Activated CD8-positive, alpha-beta T cell treated with anti-CD3 and anti-CD28 coated beads for 36 hours (primary cell): ENCODE measurements around the gene SLC47A2. TPM values are rescaled to one million over a fixed set of nuclear protein-coding genes. Genes with fewer than 3 reads are reported as not detected.

Experiments used
- ATAC-seq: fragments of 200-7000 bp; cut with Tn5 transposase; one replicate; pipeline ENCODE4 v1.10.0; 2021; ENCODE audit warnings: mild to moderate bottlenecking, moderate library complexity
- CTCF ChIA-PET: fragments of 350-600 bp; sonication (Branson Sonifier 250); formaldehyde crosslinking; loops from one replicate; lab custom pipeline; 2021; ENCODE audit warnings: antibody characterized with exemption; lab: Charles Lee
- POLR2A ChIA-PET: fragments of 350-600 bp; sonication (Branson Sonifier 250); formaldehyde crosslinking; loops from one replicate; lab custom pipeline; 2021; ENCODE audit warnings: antibody characterized with exemption; lab: Charles Lee
- DNase-seq: peaks from one replicate; pipeline ENCODE4 v3.0.0-alpha.2; 2020
- H3K27ac Mint-ChIP-seq: one replicate; pipeline ENCODE4 v1.8.0; 2021; ENCODE audit warnings: mild to moderate bottlenecking, mixed read lengths
- H3K27me3 Mint-ChIP-seq: one replicate; pipeline ENCODE4 v1.8.0; 2021; ENCODE audit warnings: mixed read lengths
- H3K36me3 Mint-ChIP-seq: one replicate; pipeline ENCODE4 v1.8.0; 2021; ENCODE audit warnings: low read depth, mixed read lengths
- H3K4me1 Mint-ChIP-seq: one replicate; pipeline ENCODE4 v1.8.0; 2021; ENCODE audit warnings: low read depth, mixed read lengths
- H3K4me3 Mint-ChIP-seq: one replicate; pipeline ENCODE4 v1.8.0; 2021; ENCODE audit warnings: mild to moderate bottlenecking, moderate library complexity, mixed read lengths
- H3K9me3 Mint-ChIP-seq: one replicate; pipeline ENCODE4 v1.8.0; 2021; ENCODE audit warnings: mixed read lengths
- intact Hi-C: fragments of 100-400 bp; cut with micrococcal nuclease; formaldehyde crosslinking; loops from one replicate; pipeline ENCODE4 v1.10.0; 2022
- total RNA-seq, 2 experiments: library from RNA; stranded (reverse); gene quantifications; one replicate each; pipeline ENCODE4 v1.2.3, GENCODE V29; 2021
- TF ChIP-seq, protein P1 (sequence below): fragments of 200-600 bp; IDR thresholded peaks from one replicate; pipeline ENCODE4 v1.8.0; 2022; ENCODE audit warnings: antibody characterized with exemption, mild to moderate bottlenecking

Gene SLC47A2
- total RNA-seq, 2 experiments from 2014 or later, result not detected

DNA sequence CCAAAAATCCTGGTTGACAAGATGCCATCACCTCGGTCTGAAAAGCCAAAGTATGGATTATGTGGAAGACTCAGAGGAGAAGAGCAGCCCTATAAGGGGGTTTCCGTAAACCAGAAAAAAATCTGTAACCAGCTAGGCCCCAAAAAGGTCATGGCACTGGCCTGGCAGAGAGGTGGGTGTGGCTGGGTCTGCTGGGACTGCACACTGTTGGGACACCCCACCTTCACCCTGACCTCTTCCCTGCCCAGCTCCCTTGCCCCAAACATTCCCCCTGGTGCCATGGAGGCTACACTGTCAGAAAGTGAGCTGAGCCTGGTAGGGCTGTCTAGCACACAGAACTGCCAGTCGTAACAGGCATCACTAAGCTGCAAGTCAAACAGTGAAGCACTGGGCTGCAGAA, 6.5 kb downstream of the SLC47A2 start:
- Mint-ChIP-seq H3K27ac (no peak overlapping the region), H3K36me3 (no peaks in the 10 kb centered on the region), H3K9me3 (no peaks in the 10 kb centered on the region), H3K4me1 (no peaks in the 10 kb centered on the region), H3K27me3 (no peaks in the 10 kb centered on the region), H3K4me3 (no peak overlapping the region)
- DNase-seq (no peak), ATAC-seq (no peak)
- ChIA-PET POLR2A (interaction anchor here (0.5 kb wide), 1 partner anchor 116 kb away, joined by 3 read pairs; no protein-coding TSS in a partner anchor), CTCF (interaction anchor here (0.7 to 1.2 kb wide), 2 partner anchors 53 to 57 kb away, joined by 3 to 4 read pairs; no protein-coding TSS in a partner anchor)
- TF ChIP-seq, protein P1, sequence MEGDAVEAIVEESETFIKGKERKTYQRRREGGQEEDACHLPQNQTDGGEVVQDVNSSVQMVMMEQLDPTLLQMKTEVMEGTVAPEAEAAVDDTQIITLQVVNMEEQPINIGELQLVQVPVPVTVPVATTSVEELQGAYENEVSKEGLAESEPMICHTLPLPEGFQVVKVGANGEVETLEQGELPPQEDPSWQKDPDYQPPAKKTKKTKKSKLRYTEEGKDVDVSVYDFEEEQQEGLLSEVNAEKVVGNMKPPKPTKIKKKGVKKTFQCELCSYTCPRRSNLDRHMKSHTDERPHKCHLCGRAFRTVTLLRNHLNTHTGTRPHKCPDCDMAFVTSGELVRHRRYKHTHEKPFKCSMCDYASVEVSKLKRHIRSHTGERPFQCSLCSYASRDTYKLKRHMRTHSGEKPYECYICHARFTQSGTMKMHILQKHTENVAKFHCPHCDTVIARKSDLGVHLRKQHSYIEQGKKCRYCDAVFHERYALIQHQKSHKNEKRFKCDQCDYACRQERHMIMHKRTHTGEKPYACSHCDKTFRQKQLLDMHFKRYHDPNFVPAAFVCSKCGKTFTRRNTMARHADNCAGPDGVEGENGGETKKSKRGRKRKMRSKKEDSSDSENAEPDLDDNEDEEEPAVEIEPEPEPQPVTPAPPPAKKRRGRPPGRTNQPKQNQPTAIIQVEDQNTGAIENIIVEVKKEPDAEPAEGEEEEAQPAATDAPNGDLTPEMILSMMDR, result no peak
- intact Hi-C loops, result no loop called here

DNA sequence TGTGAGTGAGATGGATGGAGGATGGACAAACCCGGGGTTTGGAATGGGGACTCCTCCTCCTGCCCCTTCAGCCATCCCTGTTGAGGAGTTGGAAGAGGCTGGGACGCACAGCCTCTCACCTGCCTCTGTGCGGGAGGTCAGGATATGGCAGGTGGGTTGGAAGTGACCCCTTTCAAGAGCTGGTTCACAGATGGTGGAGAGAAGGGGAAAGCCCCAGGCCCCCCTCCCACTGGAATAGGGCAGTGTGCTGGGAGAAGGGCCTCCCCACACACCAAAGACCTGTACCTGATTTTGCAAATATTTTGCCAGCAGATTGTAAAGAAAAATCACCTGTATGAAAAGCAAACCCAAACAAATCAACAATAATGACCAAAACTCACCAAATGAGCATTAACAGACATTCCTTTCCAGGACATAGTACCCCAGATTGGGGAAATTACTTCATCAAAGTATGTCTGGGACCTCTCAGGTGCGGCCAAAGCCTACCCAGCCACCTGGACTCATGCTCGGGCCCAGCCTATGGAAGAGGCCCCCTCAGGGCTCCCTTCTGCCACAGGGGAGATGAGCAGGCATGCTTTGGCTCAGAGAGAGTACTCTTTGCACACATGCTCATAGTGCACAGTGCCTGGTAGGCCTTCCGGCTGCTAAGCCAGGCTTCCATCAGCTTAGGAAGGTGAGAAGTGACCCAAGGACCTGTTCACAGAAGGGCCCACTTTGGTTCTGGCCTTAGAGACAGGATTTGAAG, 7.8 kb downstream of the SLC47A2 start:
- ATAC-seq (no peak), DNase-seq (no peak)
- Mint-ChIP-seq H3K36me3 (no peaks in the 10 kb centered on the region), H3K27me3 (no peaks in the 10 kb centered on the region), H3K4me1 (no peaks in the 10 kb centered on the region), H3K4me3 (no peak overlapping the region), H3K27ac (no peak overlapping the region), H3K9me3 (no peaks in the 10 kb centered on the region)
- ChIA-PET CTCF (no interaction called here), POLR2A (no interaction called here)
- TF ChIP-seq, protein P1, result no peak
- intact Hi-C loops, result no loop called here

DNA sequence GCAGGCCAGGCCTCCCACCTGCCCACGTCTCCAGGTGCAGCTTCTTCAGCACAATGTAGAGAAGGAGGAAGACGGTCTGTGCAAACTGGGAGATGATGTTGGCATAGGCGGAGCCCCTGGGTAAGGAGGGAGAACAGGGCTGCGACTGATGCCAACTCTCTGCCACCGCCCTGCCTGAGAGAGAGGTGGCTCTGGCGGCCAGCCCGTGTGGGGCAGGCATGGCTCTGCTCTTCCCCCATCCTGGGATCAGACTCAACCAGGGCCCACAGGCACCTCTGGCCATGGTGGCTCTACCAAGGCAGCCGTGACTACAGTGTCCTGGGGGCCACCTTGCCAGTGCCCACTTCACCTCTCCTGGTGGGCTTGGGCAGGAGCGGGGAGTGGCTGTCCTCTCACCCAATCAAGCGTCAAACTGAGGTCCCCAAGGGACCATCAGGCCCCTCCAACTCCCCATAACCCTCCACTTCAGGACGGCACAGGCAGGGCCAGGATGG, 8.6 kb downstream of the SLC47A2 start:
- ATAC-seq (no peak), DNase-seq (no peak)
- CTCF ChIA-PET, result no interaction called here
- H3K9me3 Mint-ChIP-seq, result no peaks in the 10 kb centered on the region
- H3K27me3 Mint-ChIP-seq, result no peaks in the 10 kb centered on the region
- POLR2A ChIA-PET, result no interaction called here
- H3K36me3 Mint-ChIP-seq, result no peaks in the 10 kb centered on the region
- intact Hi-C loops, result no loop called here
- no peak overlapping the region for H3K4me3 Mint-ChIP-seq
- no peak overlapping the region for H3K27ac Mint-ChIP-seq
- no peaks in the 10 kb centered on the region for H3K4me1 Mint-ChIP-seq
- TF ChIP-seq, protein P1, result no peak

DNA sequence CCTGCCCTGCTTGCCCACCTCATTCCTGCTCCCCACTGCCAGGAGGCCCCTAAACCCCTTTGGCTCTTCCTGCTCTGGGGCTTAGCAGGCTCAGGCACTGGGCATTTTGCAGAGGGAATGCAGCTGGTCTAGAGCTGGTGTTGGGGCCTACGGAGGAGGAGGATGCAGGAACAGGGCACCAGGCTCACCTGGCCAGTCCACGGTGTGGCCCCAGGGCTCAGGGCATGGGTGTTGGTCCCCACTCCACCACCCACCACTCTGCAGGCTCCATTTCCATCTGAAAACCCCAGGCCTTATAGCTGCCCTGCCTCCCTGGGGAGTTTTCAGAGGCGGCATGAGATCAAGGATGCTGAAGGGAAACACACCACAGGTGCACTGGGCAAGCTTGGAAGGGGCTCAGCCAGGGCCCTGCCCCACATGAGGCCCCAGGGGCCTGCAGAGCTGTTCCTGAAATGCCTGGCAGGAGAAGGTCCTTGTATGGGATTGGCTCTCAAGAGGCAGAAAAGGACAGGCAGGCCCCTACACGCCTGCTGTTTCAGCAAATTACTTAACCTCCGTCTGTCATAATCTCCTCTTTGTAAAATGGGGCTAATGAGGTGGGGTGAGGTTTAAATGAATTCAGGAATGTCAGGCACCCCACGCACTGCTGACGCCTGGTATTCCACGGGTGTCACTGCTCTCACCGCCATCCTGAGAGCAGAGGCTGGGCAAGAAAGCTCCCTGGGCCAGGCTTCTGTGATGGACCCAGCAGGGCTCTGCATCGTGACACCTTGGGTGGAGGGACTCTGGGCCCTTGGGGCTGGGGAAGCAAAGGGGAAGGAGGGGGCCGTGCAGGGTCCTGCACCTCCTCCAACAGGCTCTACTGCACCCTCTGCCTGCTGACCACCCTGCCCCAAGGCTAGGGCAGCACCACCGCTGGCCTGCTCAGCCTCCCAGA, 9.3 kb downstream of the SLC47A2 start:
- H3K27me3 Mint-ChIP-seq, result no peaks in the 10 kb centered on the region
- no peak overlapping the region for H3K27ac Mint-ChIP-seq
- H3K4me1 Mint-ChIP-seq, result no peaks in the 10 kb centered on the region
- POLR2A ChIA-PET, result no interaction called here
- intact Hi-C loops, result no loop called here
- ATAC-seq (no peak), DNase-seq (no peak)
- H3K9me3 Mint-ChIP-seq, result no peaks in the 10 kb centered on the region
- TF ChIP-seq, protein P1, result no peak
- CTCF ChIA-PET, result no interaction called here
- no peaks in the 10 kb centered on the region for H3K36me3 Mint-ChIP-seq
- no peak overlapping the region for H3K4me3 Mint-ChIP-seq
